GM18526 (cell line): Measurements from ENCODE around the gene ZBED4.

Experiments used
- POLR2A ChIP-seq: IDR thresholded peaks from 3 replicates; pipeline ENCODE4 v1.6.1; 2011; ENCODE audit not compliant: insufficient read length; ENCODE audit errors: extremely low read depth

ZBED4 gene

DNA sequence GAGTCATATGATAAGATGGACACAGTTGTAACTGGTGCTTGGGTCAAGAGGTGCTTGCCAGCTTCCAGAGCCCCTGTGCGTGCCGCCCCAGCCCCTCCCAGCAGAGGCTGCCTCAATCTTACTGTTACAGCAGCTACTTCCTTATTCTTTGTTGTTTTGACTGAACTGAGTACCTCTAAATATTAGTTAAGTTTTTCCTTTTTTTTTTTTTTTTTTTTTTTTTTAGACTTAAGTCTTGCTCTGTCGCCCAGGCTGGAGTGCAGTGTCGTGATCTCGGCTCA is 8.8 kb downstream of the ZBED4 start:
- no peak for TF ChIP-seq POLR2A

DNA sequence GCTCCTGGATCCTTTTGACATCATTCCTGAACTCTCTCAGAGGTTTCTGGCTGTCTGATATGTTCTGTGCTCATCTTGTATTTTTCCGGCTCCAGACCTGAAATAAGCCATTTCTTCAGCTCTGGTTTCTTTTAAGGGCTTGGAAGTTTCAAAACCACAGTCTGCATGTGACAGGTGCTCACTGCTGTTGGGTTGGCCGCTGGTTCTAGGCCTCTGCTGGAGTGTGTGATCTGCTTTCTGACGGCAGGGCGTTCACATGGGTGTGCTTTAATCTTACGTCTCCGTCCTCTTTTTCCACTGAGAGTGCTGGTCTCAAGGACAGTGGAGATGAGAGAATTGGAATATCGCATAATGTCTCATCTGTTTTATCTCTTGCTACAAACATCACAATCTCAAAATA is 10.3 kb downstream of the ZBED4 start:
- no peak for TF ChIP-seq POLR2A

DNA sequence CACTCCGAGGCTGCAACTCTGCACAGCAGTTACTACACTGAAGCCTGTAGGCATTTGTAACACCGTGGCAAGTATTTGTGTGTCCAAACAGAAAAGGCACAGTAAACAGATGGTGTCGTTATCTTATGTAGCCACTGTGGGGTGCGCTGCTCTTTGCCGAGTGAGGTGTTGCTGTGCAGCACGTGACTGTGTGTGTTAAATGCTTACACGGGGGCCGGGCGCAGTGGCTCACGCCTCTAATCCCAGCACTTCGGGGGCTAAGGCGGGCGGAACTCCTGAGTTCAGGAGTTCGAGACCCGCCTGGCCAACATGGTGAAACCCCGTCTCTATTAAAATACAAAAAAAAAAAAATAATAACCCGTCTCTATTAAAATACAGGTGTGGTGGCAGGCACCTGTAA is 11.5 kb downstream of the ZBED4 start:
- TF ChIP-seq POLR2A, result no peak

- TF ChIP-seq POLR2A, result no peak
Measured at GRCh38 chr22:49866134-49866533, 12.5 kb downstream of the ZBED4 start.

GRCh38 chr22:49866646-49867045 is 13.0 kb downstream of the ZBED4 start:
- no peak for TF ChIP-seq POLR2A

GRCh38 chr22:49867303-49868265 is 13.9 kb downstream of the ZBED4 start:
- no peak for TF ChIP-seq POLR2A

DNA sequence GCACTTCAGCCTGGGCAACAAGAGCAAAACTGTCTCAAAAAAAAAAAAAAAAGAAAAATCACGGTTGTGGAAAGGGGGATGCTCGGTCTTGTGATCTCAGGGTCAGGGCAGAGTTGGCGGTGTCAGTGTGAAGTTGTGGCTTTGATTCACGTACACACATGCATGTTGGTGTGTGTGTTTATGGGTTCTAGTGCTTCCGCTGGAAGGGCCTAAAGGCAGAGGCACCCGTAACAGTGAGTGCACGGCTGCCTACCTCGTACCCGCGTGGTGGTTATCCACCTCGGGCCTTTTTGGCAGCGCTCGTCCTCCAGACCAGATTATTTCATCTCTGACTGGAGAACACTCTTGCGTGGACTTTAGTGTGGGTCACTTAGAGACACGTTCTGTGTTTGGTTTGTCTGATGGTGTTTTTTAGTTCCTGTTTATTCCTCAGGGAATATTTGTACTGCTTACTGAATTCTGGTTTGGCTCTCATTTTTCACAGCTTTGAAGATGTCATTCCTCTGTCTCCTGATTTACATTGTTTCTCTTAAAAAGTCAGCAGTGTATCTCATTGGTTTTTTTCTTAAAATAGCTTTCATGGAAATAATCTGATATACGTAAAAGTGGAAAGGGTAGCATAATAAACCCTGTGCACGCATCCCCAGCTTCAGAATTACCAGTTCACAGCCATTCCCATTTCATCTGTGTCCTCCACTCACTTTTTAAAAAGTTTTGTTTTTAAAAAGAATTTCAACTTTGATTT is 15.6 kb downstream of the ZBED4 start:
- no peak for TF ChIP-seq POLR2A

DNA sequence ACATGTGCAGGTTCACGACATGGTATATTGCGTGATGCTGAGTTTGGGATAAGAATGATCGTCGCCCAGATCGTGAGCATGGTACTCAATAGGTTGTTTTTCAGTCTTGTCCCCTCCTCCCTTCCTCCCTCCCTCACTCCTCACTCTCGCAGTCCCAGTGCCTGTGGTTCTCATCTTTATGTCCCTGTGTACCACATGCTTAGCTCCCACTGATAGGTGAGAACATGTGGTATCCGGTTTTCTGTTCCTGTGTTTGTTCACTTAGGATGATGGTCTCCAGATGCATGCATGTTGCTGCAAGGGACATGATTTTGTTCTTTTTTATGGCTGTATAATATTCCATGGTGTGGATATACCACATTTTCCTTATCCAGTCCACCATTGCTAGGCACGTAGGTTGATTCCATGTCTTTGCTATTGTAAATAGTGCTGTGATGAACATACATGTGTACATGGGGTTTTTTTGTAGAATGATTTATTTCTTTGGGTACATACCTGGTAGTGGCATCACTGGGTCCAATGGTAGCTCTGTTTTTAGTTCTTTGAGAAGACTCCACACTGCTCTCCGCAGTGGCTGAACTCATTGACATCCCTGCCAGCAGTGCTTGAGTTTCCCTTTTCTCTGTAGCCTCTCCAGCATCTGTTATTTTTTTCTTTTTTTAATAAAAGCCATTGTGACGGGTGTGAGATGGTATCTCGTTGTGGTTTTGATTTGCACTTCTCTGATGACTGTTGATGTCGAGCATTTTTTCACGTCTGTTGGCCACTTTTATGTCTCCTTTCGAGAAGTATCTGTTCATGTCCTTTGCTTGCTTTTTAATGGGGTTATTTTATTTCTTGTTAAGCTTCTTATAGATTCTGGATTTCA is 16.4 kb downstream of the ZBED4 start:
- TF ChIP-seq POLR2A, result no peak

- no peak for TF ChIP-seq POLR2A
Measured at GRCh38 chr22:49871482-49871881, 17.8 kb downstream of the ZBED4 start.

DNA sequence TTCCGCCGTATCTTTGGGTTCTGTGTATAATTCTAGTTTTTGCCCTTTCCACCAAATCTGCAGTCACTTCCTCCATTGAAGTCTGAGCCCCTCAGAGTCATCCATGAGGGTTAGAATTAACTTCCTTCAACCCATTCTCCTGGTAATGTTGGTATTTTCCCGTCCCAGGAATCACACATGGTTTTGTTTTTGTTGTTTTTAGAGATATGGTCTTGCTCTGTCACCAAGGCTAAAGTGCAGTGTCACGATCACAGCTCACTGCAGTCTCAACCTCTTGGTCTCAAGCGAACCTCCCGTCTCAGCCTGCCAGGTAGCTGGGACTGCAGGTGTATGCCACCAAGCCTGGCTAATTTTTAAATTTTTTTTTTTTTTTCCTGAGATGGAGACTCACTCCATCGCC is 18.7 kb downstream of the ZBED4 start:
- TF ChIP-seq POLR2A, result no peak

GRCh38 chr22:49873228-49873940 is 19.7 kb downstream of the ZBED4 start:
- TF ChIP-seq POLR2A, result no peak

DNA sequence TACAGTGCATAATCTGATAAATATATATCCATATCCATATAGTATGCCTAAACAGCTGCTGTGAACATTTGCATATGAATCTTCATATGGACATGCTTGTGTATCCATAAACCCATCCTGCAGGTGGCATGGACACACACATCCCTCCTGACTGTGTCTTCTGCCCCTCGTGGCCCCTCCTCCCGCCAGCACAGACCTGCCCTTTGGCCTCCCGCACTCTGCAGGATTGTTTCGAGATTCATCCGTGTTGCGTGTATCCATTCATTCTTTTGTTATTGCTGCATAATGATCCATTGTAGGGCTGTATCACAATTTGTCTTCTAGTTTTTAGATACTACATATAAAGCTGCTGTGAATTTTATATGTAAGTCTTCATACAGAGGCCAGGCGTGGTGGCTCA is 24.0 kb downstream of the ZBED4 start:
- no peak for TF ChIP-seq POLR2A

DNA sequence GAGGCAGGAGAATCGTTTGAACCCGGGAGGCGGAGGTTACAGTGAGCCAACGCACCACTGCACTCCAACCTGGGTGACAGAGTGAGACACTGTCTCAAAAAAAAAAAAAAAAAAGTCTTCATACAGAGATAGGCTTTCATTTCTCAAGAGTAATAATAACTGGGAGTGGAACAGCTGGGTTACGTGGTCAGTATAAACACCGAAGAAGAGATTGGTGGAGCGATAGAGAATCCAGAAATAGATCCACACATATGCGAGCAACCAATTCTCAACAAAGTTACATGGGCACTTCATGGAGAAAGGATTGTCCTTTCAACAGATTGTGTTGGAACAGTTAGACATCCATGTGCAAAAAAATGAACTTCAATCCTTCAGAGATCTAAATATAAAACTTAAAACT is 24.6 kb downstream of the ZBED4 start:
- no peak for TF ChIP-seq POLR2A

GRCh38 chr22:49879871-49880270 is 26.2 kb downstream of the ZBED4 start:
- no peak for TF ChIP-seq POLR2A

DNA sequence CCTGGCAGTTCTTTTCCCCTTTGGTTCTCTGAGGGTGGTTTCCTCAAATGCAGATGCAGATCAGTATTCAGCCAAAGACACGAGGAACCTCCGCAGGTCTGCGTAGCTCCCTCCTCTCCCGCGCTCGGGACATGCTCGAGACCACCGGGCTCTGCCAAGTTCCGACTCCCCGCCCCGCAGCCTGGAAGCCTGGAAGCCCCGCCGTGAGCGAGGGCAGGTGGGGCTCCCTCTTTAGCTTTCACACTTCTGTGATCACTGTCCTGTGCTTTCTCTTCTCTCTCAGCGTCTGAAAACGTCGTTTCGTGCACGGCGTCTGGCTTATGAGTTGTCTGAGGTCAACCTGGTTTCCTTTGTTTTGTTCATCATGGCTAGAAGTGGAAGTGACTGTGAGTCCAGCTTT is 26.6 kb downstream of the ZBED4 start:
- TF ChIP-seq POLR2A, result no peak
